Endothelial cell (in vitro differentiated cells): ENCODE data around the gene STK32A. TPM values are rescaled to one million over a fixed set of nuclear protein-coding genes. Genes with fewer than 3 reads are reported as not detected.

Experiments used
- DNase-seq: peaks from one replicate; pipeline ENCODE4 v3.0.0; 2021; ENCODE audit warnings: low spot score
- H3K27ac Mint-ChIP-seq: one replicate; pipeline ENCODE4 v1.8.0; 2021; ENCODE audit warnings: mixed read lengths, inconsistent platforms; ENCODE audit not compliant: unreplicated experiment
- H3K27me3 Mint-ChIP-seq: one replicate; pipeline ENCODE4 v1.8.0; 2021; ENCODE audit warnings: mild to moderate bottlenecking, moderate library complexity, mixed read lengths, inconsistent platforms; ENCODE audit not compliant: unreplicated experiment
- H3K36me3 Mint-ChIP-seq: one replicate; pipeline ENCODE4 v1.8.0; 2021; ENCODE audit warnings: mild to moderate bottlenecking, low read depth, mixed read lengths, inconsistent platforms; ENCODE audit not compliant: unreplicated experiment
- H3K4me1 Mint-ChIP-seq: one replicate; pipeline ENCODE4 v1.8.0; 2021; ENCODE audit warnings: mild to moderate bottlenecking, mixed read lengths, inconsistent platforms; ENCODE audit not compliant: unreplicated experiment
- H3K4me3 Mint-ChIP-seq: one replicate; pipeline ENCODE4 v1.8.0; 2021; ENCODE audit warnings: mild to moderate bottlenecking, mixed read lengths, inconsistent platforms; ENCODE audit not compliant: unreplicated experiment
- H3K9me3 Mint-ChIP-seq: one replicate; pipeline ENCODE4 v1.8.0; 2021; ENCODE audit warnings: mixed read lengths, inconsistent platforms; ENCODE audit not compliant: unreplicated experiment
- total RNA-seq: library from RNA; stranded (reverse); fragmentation: NEBNext Ultra II Directional; extraction: Animal tissue kit (Norgen Biotek cat#: 25700); gene quantifications from one replicate; pipeline ENCODE4 v1.2.1, GENCODE V29; 2021; ENCODE audit not compliant: unreplicated experiment
- TF ChIP-seq, protein P1 (sequence below): fragments of 200-600 bp; sonication (generic); IDR thresholded peaks from one replicate; pipeline ENCODE4 v1.5.0; 2021; ENCODE audit warnings: antibody characterized with exemption; ENCODE audit not compliant: unreplicated experiment

STK32A gene
- total RNA-seq, 1 donor from 2014 or later = 0.87 TPM

DNA sequence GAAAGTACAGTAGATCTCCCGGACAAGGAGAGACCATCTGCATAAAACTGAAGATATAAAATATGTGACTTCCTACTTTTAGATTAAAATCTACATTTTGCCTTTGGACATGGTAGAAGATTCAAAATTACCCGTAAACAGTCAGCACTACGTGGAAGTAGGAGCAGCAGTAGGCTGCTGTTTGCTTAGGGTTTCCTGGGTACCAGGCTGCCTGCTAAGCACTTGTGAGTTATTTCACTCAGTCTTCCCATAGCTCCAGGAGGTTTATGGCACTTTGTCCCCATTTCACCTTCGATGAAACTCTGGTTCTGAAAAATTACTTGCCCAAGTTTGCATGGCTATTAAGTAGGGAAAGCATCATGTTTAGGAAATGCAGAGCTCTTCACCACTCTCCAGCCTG lies 92.6 kb downstream of the STK32A start:
- no peaks in the 10 kb centered on the region for H3K27me3 Mint-ChIP-seq
- TF ChIP-seq, protein P1, sequence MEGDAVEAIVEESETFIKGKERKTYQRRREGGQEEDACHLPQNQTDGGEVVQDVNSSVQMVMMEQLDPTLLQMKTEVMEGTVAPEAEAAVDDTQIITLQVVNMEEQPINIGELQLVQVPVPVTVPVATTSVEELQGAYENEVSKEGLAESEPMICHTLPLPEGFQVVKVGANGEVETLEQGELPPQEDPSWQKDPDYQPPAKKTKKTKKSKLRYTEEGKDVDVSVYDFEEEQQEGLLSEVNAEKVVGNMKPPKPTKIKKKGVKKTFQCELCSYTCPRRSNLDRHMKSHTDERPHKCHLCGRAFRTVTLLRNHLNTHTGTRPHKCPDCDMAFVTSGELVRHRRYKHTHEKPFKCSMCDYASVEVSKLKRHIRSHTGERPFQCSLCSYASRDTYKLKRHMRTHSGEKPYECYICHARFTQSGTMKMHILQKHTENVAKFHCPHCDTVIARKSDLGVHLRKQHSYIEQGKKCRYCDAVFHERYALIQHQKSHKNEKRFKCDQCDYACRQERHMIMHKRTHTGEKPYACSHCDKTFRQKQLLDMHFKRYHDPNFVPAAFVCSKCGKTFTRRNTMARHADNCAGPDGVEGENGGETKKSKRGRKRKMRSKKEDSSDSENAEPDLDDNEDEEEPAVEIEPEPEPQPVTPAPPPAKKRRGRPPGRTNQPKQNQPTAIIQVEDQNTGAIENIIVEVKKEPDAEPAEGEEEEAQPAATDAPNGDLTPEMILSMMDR = no peak
- DNase-seq = no peak
- peaks cover 6% of the 10 kb centered on the region for H3K4me1 Mint-ChIP-seq
- no peaks in the 10 kb centered on the region for H3K9me3 Mint-ChIP-seq
- no peak overlapping the region for H3K4me3 Mint-ChIP-seq
- no peak overlapping the region for H3K27ac Mint-ChIP-seq
- no peaks in the 10 kb centered on the region for H3K36me3 Mint-ChIP-seq

- DNase-seq = no peak
- H3K4me1 Mint-ChIP-seq = peaks cover 1% of the 10 kb centered on the region
- H3K27ac Mint-ChIP-seq = no peak overlapping the region
- H3K27me3 Mint-ChIP-seq = no peaks in the 10 kb centered on the region
- TF ChIP-seq, protein P1 = no peak
- H3K36me3 Mint-ChIP-seq = no peaks in the 10 kb centered on the region
- no peaks in the 10 kb centered on the region for H3K9me3 Mint-ChIP-seq
- H3K4me3 Mint-ChIP-seq = no peak overlapping the region
Observed at GRCh38 chr5:147327905-147328304, 93.1 kb downstream of the STK32A start.

- Mint-ChIP-seq H3K27me3 (peaks cover 2% of the 10 kb centered on the region), H3K4me3 (no peak overlapping the region), H3K27ac (no peak overlapping the region), H3K9me3 (no peaks in the 10 kb centered on the region), H3K36me3 (no peaks in the 10 kb centered on the region), H3K4me1 (no peaks in the 10 kb centered on the region)
- DNase-seq = no peak
- TF ChIP-seq, protein P1 = no peak
Observed at GRCh38 chr5:147332658-147333057, 97.8 kb downstream of the STK32A start.

DNA sequence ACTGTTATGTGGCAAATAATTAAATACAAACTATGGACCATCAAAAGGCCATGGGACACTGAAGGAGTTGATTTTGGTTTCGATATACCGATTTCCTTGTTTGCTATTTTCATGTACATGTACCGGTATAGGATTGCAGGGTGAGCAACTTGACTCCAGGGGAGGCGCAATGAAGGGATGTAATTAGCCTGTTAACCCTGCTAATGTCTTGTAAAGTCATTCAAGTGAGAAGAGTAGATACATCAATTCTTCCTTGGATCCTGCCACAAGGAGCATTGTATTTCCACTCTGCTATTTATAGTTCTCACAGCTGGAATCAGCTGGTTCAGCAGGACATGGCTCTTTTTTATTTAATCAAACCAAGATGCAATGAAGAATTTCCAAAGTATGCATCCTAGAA lies 102.0 kb downstream of the STK32A start:
- TF ChIP-seq, protein P1 = no peak
- DNase-seq = no peak
- no peak overlapping the region for H3K27ac Mint-ChIP-seq
- H3K4me3 Mint-ChIP-seq = no peak overlapping the region
- no peaks in the 10 kb centered on the region for H3K9me3 Mint-ChIP-seq
- H3K36me3 Mint-ChIP-seq = no peaks in the 10 kb centered on the region
- peaks cover 2% of the 10 kb centered on the region for H3K27me3 Mint-ChIP-seq
- H3K4me1 Mint-ChIP-seq = no peaks in the 10 kb centered on the region

GRCh38 chr5:147339313-147339712 lies 104.5 kb downstream of the STK32A start:
- Mint-ChIP-seq H3K9me3 (no peaks in the 10 kb centered on the region), H3K27me3 (no peaks in the 10 kb centered on the region), H3K27ac (no peak overlapping the region), H3K36me3 (no peaks in the 10 kb centered on the region), H3K4me1 (no peaks in the 10 kb centered on the region), H3K4me3 (no peak overlapping the region)
- DNase-seq = no peak
- TF ChIP-seq, protein P1 = no peak
